GM06990 (cell line): ENCODE data around the gene MSL3B.

Experiments
- DNase-seq: peaks from one replicate; pipeline ENCODE4 v3.0.0-alpha.2; 2011; ENCODE audit not compliant: insufficient read length; ENCODE audit errors: extremely low read depth
- H3K27me3 ChIP-seq: replicated peaks from 2 replicates; pipeline ENCODE4 v1.6.0; 2011; ENCODE audit warnings: low read length; ENCODE audit not compliant: control insufficient read depth, insufficient read depth
- H3K36me3 ChIP-seq: 2 replicates; pipeline ENCODE4 v1.5.1; 2011; ENCODE audit warnings: low read length; ENCODE audit not compliant: control insufficient read depth, insufficient read depth
- H3K4me3 ChIP-seq: replicated peaks from 2 replicates; pipeline ENCODE4 v1.5.1; 2011; ENCODE audit warnings: low read depth, mild to moderate bottlenecking, control low read depth, low read length
- TF ChIP-seq, protein P1 (sequence below): IDR thresholded peaks from 2 replicates; pipeline ENCODE4 v1.5.1; 2011; ENCODE audit warnings: low read length, control low read depth, mild to moderate bottlenecking, inconsistent platforms; ENCODE audit not compliant: insufficient read depth, poor library complexity, severe bottlenecking

Gene MSL3B

DNA sequence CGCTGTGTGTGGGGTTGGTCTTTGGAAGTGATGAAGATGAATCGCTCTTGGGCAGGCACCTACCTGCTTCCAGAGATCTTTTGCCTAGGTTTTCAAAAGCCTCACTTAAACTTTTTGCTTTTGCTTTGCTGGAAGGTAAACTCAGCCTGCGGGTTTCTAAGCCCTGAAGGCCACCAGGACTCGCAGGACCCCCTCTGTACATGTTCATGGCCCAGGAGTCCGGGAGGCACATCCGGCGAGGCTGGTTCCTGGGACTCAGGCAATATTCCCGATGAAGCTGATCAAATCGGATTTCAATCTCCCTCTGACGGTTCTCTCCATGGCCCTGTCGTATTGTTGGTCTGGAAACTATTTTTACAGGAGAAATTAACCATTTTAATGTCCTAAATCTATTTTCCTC is 27.0 kb downstream of the MSL3B start:
- H3K27me3 ChIP-seq, result no peaks in the 10 kb centered on the region
- H3K4me3 ChIP-seq, result no peak overlapping the region
- TF ChIP-seq, protein P1, sequence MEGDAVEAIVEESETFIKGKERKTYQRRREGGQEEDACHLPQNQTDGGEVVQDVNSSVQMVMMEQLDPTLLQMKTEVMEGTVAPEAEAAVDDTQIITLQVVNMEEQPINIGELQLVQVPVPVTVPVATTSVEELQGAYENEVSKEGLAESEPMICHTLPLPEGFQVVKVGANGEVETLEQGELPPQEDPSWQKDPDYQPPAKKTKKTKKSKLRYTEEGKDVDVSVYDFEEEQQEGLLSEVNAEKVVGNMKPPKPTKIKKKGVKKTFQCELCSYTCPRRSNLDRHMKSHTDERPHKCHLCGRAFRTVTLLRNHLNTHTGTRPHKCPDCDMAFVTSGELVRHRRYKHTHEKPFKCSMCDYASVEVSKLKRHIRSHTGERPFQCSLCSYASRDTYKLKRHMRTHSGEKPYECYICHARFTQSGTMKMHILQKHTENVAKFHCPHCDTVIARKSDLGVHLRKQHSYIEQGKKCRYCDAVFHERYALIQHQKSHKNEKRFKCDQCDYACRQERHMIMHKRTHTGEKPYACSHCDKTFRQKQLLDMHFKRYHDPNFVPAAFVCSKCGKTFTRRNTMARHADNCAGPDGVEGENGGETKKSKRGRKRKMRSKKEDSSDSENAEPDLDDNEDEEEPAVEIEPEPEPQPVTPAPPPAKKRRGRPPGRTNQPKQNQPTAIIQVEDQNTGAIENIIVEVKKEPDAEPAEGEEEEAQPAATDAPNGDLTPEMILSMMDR, result no peak
- no peak for DNase-seq
- H3K36me3 ChIP-seq, result peaks cover 40% of the 10 kb centered on the region

DNA sequence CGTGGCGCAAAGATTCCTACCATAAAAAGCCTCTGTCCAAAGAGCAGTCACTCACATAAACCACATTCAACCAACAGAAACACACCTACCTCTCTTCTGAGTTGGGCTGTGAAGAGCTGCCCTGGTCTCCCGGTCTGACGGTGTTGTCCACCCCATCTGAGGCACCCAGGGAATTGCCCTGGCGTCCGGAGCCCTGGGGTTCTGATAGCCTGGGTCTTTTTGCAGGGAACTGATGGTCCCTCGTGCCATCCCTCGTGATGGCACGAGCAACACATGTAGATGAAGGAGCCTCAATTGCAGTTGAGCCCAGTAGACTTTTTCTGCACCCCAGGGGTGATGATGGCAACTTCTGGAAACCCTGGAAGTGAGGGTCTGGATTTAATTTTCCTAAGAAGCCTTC is 27.7 kb downstream of the MSL3B start:
- TF ChIP-seq, protein P1, result no peak
- Histone ChIP-seq H3K36me3 (peaks cover 46% of the 10 kb centered on the region), H3K4me3 (no peak overlapping the region), H3K27me3 (no peaks in the 10 kb centered on the region)
- DNase-seq, result no peak

DNA sequence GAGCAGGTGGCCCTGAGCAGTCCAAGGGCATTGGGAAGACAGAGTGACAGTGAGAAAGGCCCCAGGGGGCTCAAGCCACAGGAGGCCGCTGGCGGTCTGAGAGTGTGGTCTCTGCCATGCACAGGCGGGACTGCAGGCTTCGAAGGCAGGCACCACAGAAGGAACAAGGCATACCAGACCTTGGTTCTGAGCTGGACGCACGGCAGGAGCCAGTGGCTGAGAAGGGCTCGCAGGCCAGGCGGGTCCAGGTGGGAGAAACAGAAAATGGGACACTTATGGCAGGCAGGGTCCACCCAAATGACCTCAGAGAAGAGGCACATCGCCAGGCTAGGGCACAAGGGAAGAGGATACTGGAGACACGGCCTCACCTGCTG is 28.8 kb downstream of the MSL3B start:
- H3K4me3 ChIP-seq, result no peak overlapping the region
- TF ChIP-seq, protein P1, result no peak

DNA sequence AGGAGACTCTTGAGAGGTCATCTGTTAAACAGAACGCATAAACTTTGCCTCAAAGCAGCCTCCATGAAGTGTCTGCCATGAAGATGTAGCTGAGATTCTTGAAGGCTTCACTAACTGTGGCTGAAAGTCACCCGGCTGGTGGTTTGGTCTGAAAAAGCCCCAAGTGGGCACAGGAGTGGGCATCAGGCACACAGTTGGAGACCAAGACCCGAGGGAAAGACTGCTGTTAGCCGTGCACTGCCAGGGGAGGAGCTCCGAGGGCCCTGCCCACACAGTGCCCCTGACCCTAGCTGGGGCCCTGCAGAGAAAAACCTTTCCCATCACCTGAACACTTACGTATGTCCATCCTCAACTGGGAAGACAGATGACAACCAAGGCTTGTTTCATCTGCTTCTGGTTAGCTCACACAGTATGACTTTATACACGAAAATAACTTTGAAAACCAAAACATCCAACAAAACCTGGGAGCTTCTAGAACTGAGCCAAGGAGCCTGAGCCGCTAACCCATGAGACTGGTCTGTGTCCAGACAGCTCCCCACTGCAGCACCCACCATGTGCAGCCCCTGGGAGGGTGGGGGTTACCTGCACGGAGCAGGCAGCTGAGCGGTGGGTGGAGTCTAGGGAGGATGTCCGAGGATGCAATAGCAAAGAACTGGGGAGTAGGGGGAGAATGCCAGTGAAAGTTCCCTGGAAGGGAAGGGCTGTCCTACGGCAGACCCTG is 29.3 kb downstream of the MSL3B start:
- no peak for DNase-seq
- H3K4me3 ChIP-seq, result no peak overlapping the region
- peaks cover 41% of the 10 kb centered on the region for H3K36me3 ChIP-seq
- TF ChIP-seq, protein P1, result no peak
- H3K27me3 ChIP-seq, result no peaks in the 10 kb centered on the region

More for the DNA sequence above, 28.8 kb downstream of the MSL3B start:
- Histone ChIP-seq H3K27me3 (no peaks in the 10 kb centered on the region), H3K36me3 (peaks cover 46% of the 10 kb centered on the region)
- no peak for DNase-seq

DNA sequence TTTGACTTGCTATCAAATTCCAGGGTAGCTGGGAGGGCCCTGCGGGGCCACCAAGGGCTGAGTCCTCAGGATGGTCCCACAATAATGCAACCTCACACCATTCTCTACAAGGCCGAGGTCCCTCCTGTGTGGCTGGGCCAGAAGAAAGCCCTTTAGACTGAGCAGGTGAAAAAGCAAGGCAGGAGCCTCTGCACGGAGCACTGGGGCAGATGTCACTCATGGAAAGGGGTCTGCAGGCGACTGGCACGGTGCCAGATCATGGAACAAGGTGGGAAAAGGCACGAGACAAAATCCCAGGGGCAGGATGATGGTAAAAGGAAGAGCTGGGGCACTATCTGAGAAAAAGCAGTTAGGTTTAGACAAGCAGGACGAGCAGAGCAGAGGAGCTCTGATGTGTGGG is 29.9 kb downstream of the MSL3B start:
- DNase-seq, result no peak
- peaks cover 36% of the 10 kb centered on the region for H3K36me3 ChIP-seq
- no peak overlapping the region for H3K4me3 ChIP-seq
- H3K27me3 ChIP-seq, result no peaks in the 10 kb centered on the region
- TF ChIP-seq, protein P1, result no peak

DNA sequence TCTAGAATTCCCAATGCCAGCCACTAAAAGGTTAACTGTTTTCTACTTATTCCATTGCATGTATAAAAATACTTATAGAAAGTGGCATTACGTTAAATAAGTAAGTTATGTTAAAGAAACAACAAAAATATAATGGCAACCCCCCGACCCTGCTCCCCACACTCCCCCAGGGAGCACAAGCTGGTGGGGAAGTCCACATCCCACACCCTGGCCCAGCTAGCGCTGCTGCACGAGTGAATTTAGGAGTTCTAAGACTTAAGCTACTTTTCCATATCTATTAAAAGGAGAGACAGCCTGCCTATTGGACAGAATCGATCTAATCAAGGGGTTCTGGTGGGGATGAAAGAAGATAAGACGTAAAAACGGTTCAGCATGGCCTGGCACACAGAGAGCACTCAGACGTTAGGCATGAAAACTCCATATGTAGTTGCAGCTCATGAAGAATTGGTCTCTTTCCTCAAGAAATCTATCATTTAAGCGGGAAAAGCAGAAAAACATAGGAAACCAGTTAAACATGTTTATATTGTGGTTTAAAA is 30.4 kb downstream of the MSL3B start:
- TF ChIP-seq, protein P1, result no peak
- Histone ChIP-seq H3K4me3 (no peak overlapping the region), H3K27me3 (no peaks in the 10 kb centered on the region), H3K36me3 (peaks cover 33% of the 10 kb centered on the region)
- no peak for DNase-seq
